PC-9 (cell line): Measurements from ENCODE around the gene TRIO. TPM values are rescaled to one million over a fixed set of nuclear protein-coding genes. Genes with fewer than 3 reads are reported as not detected.
A peak's percentile ranks its signal among the peaks of the same experiment; 100 is the strongest.

ENCODE experiments used
- BruUV-seq: library from RNA; stranded (reverse); fragments of 400-500 nt; replicated peaks from 2 replicates; lab custom pipeline; 2021; lab: Mats Ljungman, UMichigan
- CTCF ChIA-PET: fragments of 300-600 bp; sonication (Branson Sonifier 250); formaldehyde crosslinking; loops from one replicate; lab custom pipeline; 2022; ENCODE audit warnings: antibody characterized with exemption; lab: Charles Lee
- POLR2A ChIA-PET: fragments of 300-600 bp; sonication (Branson Sonifier 250); formaldehyde crosslinking; loops from one replicate; lab custom pipeline; 2022; ENCODE audit warnings: antibody characterized with exemption; ENCODE audit not compliant: unreplicated experiment; lab: Charles Lee
- DNase-seq, 2 experiments: peaks; one replicate each; pipeline versions ENCODE4 v3.0.0 to v3.0.0-alpha.2; 2015 to 2022; ENCODE audit warnings: mixed read lengths in 1 of 2
- H2AFZ ChIP-seq: fragments of 200-600 bp; sonication (generic); 2 replicates; pipeline ENCODE4 v1.8.1; 2017; ENCODE audit warnings: antibody characterized with exemption
- H3F3A ChIP-seq: fragments of 200-600 bp; sonication (generic); 2 replicates; pipeline ENCODE4 v1.8.1; 2017; ENCODE audit warnings: antibody characterized with exemption, mild to moderate bottlenecking, low read depth; ENCODE audit not compliant: insufficient read depth
- H3K27ac ChIP-seq: fragments of 200-600 bp; sonication (generic); 2 replicates; pipeline ENCODE4 v1.6.1; 2016; ENCODE audit warnings: mixed run types
- H3K27me3 ChIP-seq: fragments of 200-600 bp; sonication (generic); 2 replicates; pipeline ENCODE4 v1.6.1; 2016; ENCODE audit warnings: low read depth, mixed run types; ENCODE audit not compliant: insufficient read depth
- H3K36me3 ChIP-seq: fragments of 200-600 bp; sonication (generic); 2 replicates; pipeline ENCODE4 v1.6.1; 2016; ENCODE audit warnings: low read depth, mixed run types
- H3K4me1 ChIP-seq: fragments of 200-600 bp; sonication (generic); replicated peaks from 2 replicates; pipeline ENCODE4 v1.6.1; 2016; ENCODE audit warnings: mixed run types; ENCODE audit not compliant: insufficient read depth
- H3K4me2 ChIP-seq: fragments of 200-600 bp; sonication (generic); 2 replicates; pipeline ENCODE4 v1.6.1; 2017; ENCODE audit warnings: mixed run types
- H3K4me3 ChIP-seq: fragments of 200-600 bp; sonication (generic); 2 replicates; pipeline ENCODE4 v1.6.1; 2016; ENCODE audit warnings: mixed run types
- H3K79me2 ChIP-seq: fragments of 200-600 bp; sonication (generic); 2 replicates; pipeline ENCODE4 v1.6.1; 2017; ENCODE audit warnings: low read depth, mixed run types
- H3K9me2 ChIP-seq: fragments of 200-600 bp; sonication (generic); 2 replicates; pipeline ENCODE4 v1.8.1; 2017; ENCODE audit warnings: mild to moderate bottlenecking; ENCODE audit not compliant: insufficient read depth
- H3K9me3 ChIP-seq: fragments of 200-600 bp; sonication (generic); 2 replicates; pipeline ENCODE4 v1.8.1; 2016; ENCODE audit warnings: low read depth; ENCODE audit not compliant: insufficient read depth
- H4K20me1 ChIP-seq: fragments of 200-600 bp; sonication (generic); 2 replicates; pipeline ENCODE4 v1.8.1; 2017; ENCODE audit not compliant: insufficient read depth
- CTCF ChIP-seq: fragments of 200-600 bp; sonication (generic); conservative IDR thresholded peaks from 2 replicates; pipeline ENCODE4 v1.6.1; 2017; ENCODE audit warnings: mixed run types, antibody characterized with exemption, mild to moderate bottlenecking, moderate library complexity
- EZH2 ChIP-seq: fragments of 200-600 bp; sonication (generic); IDR thresholded peaks from 2 replicates; pipeline ENCODE4 v1.8.0; 2017; ENCODE audit warnings: antibody characterized with exemption, low read depth
- intact Hi-C: fragments of 100-400 bp; cut with micrococcal nuclease; formaldehyde crosslinking; loops from one replicate; pipeline ENCODE4 v1.10.0; 2022; ENCODE audit not compliant: unreplicated experiment
- total RNA-seq: library from RNA; stranded (reverse); gene quantifications from 2 replicates; pipeline ENCODE4 v1.2.3, GENCODE V29; 2021

The TRIO gene
- total RNA-seq, 1 experiment from 2014 or later, result 596 TPM

GRCh38 chr5:14277385-14278320 lies 134.5 kb downstream of the TRIO start:
- 0 out of 2 replicates have a peak, but pooled peaks cover 3% of the 10 kb centered on the region for H4K20me1 ChIP-seq
- H3K36me3 ChIP-seq, result peaks cover 18% of the 10 kb centered on the region; the same call in 1 of the 2 replicates
- peak overlapping the region; percentile 19; the same call in 1 of the 2 replicates for H3K27ac ChIP-seq
- TF ChIP-seq CTCF (no peak), EZH2 (no peak)
- CTCF ChIA-PET, result interaction anchor here (0.8 kb wide), 2 partner anchors 74 to 291 kb away, joined by 3 read pairs; no protein-coding TSS in a partner anchor
- BruUV-seq, result no TSS peak
- H3K4me1 ChIP-seq, result no peaks in the 10 kb centered on the region
- no peak overlapping the region for H3K4me2 ChIP-seq
- no peak overlapping the region for H2AFZ ChIP-seq
- peaks cover 29% of the 10 kb centered on the region; the same call in 1 of the 2 replicates for H3F3A ChIP-seq
- H3K9me2 ChIP-seq, result no peaks in the 10 kb centered on the region
- H3K27me3 ChIP-seq, result no peaks in the 10 kb centered on the region
- H3K79me2 ChIP-seq, result peaks cover 82% of the 10 kb centered on the region
- H3K9me3 ChIP-seq, result no peaks in the 10 kb centered on the region
- intact Hi-C loops, result no loop called here
- no peak for DNase-seq
- POLR2A ChIA-PET, result interaction anchor here (0.5 to 0.7 kb wide), 3 partner anchors 41 to 1045 kb away, joined by 3 to 5 read pairs (median 3); no protein-coding TSS in a partner anchor
- H3K4me3 ChIP-seq, result no peak overlapping the region

- DNase-seq, result no peak
- no peak overlapping the region for H3K4me2 ChIP-seq
- H2AFZ ChIP-seq, result no peak overlapping the region
- CTCF ChIA-PET, result interaction anchor here (0.6 to 0.7 kb wide), 3 partner anchors 20 to 241 kb away, joined by 3 to 5 read pairs (median 4); no protein-coding TSS in a partner anchor
- H3K27ac ChIP-seq, result no peak overlapping the region
- H3K27me3 ChIP-seq, result no peaks in the 10 kb centered on the region
- BruUV-seq, result TSS peak; percentile 1
- POLR2A ChIA-PET, result interaction anchor here (0.5 kb wide), 1 partner anchor 10 kb away, joined by 9 read pairs; no protein-coding TSS in a partner anchor
- 0 out of 2 replicates have a peak, but pooled peaks cover 1% of the 10 kb centered on the region for H4K20me1 ChIP-seq
- peaks cover 24% of the 10 kb centered on the region; the same call in 1 of the 2 replicates for H3F3A ChIP-seq
- H3K4me1 ChIP-seq, result no peaks in the 10 kb centered on the region
- H3K4me3 ChIP-seq, result no peak overlapping the region
- peaks cover 77% of the 10 kb centered on the region for H3K79me2 ChIP-seq
- H3K36me3 ChIP-seq, result peaks cover 22% of the 10 kb centered on the region; the same call in 1 of the 2 replicates
- no peaks in the 10 kb centered on the region for H3K9me3 ChIP-seq
- no peak for TF ChIP-seq EZH2
- no peak for TF ChIP-seq CTCF
- H3K9me2 ChIP-seq, result no peaks in the 10 kb centered on the region
- intact Hi-C loops, result no loop called here
These were observed 137.2 kb downstream of the TRIO start for GRCh38 chr5:14280294-14280854.

GRCh38 chr5:14281746-14282181 lies 138.6 kb downstream of the TRIO start:
- Histone ChIP-seq H3K4me1 (no peaks in the 10 kb centered on the region), H3K79me2 (peaks cover 66% of the 10 kb centered on the region), H3F3A (peaks cover 18% of the 10 kb centered on the region; the same call in 1 of the 2 replicates), H3K9me2 (no peaks in the 10 kb centered on the region), H3K27ac (peak overlapping the region; percentile 37; the same call in 1 of the 2 replicates), H3K4me2 (no peak overlapping the region), H3K9me3 (no peaks in the 10 kb centered on the region), H4K20me1 (peaks cover 1% of the 10 kb centered on the region; the same call in 1 of the 2 replicates), H2AFZ (no peak overlapping the region), H3K36me3 (peaks cover 21% of the 10 kb centered on the region; the same call in 1 of the 2 replicates), H3K27me3 (no peaks in the 10 kb centered on the region), H3K4me3 (no peak overlapping the region)
- ChIA-PET POLR2A (interaction anchor here (0.7 kb wide), 1 partner anchor 13 kb away, joined by 3 read pairs; no protein-coding TSS in a partner anchor), CTCF (no interaction called here)
- intact Hi-C loops, result no loop called here
- no peak for DNase-seq
- no peak for TF ChIP-seq EZH2
- no peak for TF ChIP-seq CTCF
- BruUV-seq, result no TSS peak
